Left hindlimb (tissue), 1 donor: Measurements from ENCODE around the gene KRT81.
"Not testable (repeated sequence)": the region's sequence is repeated elsewhere in the genome, so short reads cannot be mapped to it uniquely, and the experiment has no call there.

Experiments
- DNase-seq: peaks from one replicate; pipeline ENCODE4 v3.0.0-alpha.2; 2018

Gene KRT81

GRCh38 chr12:52268212-52268611 is 23.1 kb downstream of the KRT81 start:
- DNase-seq, result no peak

- no peak for DNase-seq
These were observed 23.6 kb downstream of the KRT81 start for GRCh38 chr12:52267699-52268098.

GRCh38 chr12:52267266-52267665 is 24.1 kb downstream of the KRT81 start:
- no peak for DNase-seq

GRCh38 chr12:52266514-52266913 is 24.8 kb downstream of the KRT81 start:
- no peak for DNase-seq

- DNase-seq, result no peak
These were observed 26.9 kb downstream of the KRT81 start for GRCh38 chr12:52264435-52264825.

GRCh38 chr12:52263761-52264434 is 27.4 kb downstream of the KRT81 start:
- no peak for DNase-seq

- DNase-seq, result no peak
These were observed 29.0 kb downstream of the KRT81 start for GRCh38 chr12:52262286-52262685.

GRCh38 chr12:52261208-52261484 is 30.2 kb downstream of the KRT81 start:
- DNase-seq, result no peak

GRCh38 chr12:52260361-52261207 is 30.8 kb downstream of the KRT81 start:
- DNase-seq, result no peak

- no peak for DNase-seq
These were observed 31.6 kb downstream of the KRT81 start for GRCh38 chr12:52259657-52260243.

GRCh38 chr12:52258335-52258901 is 32.9 kb downstream of the KRT81 start:
- DNase-seq, result peak; percentile 46

GRCh38 chr12:52257922-52258321 is 33.4 kb downstream of the KRT81 start:
- not testable (repeated sequence) for DNase-seq

GRCh38 chr12:52257074-52257551 is 34.2 kb downstream of the KRT81 start:
- no peak for DNase-seq

GRCh38 chr12:52256584-52256935 is 34.8 kb downstream of the KRT81 start:
- no peak for DNase-seq

- DNase-seq, result no peak
These were observed 35.3 kb downstream of the KRT81 start for GRCh38 chr12:52255926-52256583.

GRCh38 chr12:52254965-52255751 is 36.2 kb downstream of the KRT81 start:
- no peak for DNase-seq

- no peak for DNase-seq
These were observed 37.0 kb downstream of the KRT81 start for GRCh38 chr12:52254180-52254964.

GRCh38 chr12:52253391-52254179 is 37.7 kb downstream of the KRT81 start:
- DNase-seq, result no peak

- no peak for DNase-seq
These were observed 38.5 kb downstream of the KRT81 start for GRCh38 chr12:52252728-52253343.

GRCh38 chr12:52252175-52252615 is 39.1 kb downstream of the KRT81 start:
- not testable (repeated sequence) for DNase-seq
